Measurements from ENCODE around the gene FREY1.

The FREY1 gene

DNA sequence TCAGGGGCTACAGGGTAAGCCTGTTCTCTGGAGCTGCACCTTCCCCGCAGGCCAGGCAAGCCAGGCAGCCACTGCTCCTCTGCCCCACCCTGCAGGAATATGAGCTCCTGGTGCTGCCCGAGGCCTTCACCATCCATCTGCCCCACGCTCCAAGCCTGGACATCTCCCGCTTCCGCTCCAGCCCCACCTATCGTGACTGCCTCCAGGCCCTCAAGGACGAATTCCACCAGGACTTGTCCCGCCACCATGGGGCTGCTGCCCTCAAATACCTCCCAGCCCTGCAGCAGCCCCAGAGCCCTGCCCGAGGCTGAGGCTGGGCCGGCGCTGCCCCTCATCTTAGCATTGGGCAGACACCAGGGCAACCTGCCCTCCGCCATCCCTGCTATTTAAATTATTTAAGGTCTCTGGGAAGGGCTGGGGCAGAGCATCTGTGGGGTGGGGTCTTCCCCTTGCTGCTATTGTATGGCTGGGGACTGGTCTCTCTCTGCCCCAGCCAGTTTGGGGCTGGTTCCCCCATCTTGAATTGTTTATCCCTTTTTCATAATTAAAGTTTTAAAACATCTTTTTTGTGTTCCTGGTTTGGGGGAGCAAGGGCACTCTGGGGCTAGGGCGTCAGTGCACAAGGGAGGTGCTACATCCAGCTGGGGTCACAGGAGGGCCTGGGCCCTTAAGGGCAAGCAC is 21.6 kb upstream of the FREY1 start:
- no peak for DNase-seq (ENCODE audit: low read depth, low spot score)

DNA sequence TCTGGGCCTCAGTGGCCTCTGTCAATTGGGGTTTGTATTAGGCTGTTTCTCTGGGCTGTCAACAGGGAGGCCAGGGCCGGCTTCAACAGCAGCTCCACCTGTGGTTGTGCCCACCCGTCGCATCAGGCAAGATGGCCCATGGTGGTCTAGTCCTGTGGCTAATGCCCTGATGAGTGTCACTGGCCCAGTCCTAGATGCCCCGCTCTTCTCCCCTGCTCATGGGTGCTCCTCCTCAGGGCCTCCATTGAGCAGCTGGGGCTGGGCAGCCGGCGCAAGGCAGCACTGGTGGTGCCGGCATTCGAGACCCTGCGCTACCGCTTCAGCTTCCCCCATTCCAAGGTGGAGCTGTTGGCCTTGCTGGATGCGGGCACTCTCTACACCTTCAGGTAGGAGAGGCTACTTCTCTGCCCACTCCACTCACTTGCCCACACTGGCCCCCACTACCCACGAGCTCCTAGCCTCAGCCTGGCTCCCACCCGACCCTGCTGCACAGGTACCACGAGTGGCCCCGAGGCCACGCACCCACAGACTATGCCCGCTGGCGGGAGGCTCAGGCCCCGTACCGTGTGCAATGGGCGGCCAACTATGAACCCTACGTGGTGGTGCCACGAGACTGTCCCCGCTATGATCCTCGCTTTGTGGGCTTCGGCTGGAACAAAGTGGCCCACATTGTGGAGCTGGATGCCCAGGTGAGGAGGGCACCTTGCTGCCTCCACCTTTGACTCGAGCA is 20.8 kb upstream of the FREY1 start:
- DNase-seq (ENCODE audit: low read depth, low spot score), result no peak

DNA sequence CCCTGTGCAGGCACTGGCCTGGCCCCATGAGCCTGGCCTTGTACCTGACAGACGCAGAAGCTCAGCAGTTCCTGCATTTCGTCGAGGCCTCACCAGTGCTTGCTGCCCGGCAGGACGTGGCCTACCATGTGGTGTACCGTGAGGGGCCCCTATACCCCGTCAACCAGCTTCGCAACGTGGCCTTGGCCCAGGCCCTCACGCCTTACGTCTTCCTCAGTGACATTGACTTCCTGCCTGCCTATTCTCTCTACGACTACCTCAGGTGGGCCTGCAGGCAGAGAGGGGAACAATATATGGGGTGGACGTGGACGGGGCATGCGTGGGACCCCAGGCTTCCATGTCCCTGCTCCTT is 20.2 kb upstream of the FREY1 start:
- no peak for DNase-seq (ENCODE audit: low read depth, low spot score)

DNA sequence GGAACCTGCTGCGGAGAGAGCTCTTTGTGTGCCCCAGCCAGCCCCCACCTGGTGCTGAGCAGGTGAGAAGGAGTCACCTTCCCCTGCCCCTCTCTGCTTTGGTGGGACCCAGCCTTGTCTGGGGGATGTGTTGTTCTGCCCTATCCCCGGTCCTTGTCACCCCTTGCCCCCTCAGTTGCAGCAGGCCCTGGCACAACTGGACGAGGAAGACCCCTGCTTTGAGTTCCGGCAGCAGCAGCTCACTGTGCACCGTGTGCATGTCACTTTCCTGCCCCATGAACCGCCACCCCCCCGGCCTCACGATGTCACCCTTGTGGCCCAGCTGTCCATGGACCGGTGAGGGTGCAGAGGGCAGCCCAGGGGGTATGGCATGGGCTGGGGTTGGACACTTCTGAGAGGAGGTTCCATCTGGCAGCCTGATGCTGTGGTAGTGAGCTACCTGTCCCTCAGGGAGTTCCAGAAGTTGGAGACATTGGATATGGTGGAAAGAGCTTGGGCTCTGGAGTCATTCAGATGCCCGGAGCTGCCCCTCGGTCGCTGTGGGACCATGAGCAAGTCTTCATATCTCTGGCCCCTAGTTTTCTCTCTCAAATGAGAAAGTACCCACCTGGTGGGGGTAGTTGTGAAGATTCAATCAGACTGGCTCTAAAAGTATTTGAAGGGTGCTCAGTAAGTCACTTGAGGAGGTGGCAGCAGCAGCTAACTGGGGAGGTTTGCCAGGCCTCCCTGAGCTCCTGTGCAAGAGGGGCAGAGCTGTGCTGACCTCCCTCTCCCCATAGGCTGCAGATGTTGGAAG is 19.7 kb upstream of the FREY1 start:
- no peak for DNase-seq (ENCODE audit: low read depth, low spot score)

DNA sequence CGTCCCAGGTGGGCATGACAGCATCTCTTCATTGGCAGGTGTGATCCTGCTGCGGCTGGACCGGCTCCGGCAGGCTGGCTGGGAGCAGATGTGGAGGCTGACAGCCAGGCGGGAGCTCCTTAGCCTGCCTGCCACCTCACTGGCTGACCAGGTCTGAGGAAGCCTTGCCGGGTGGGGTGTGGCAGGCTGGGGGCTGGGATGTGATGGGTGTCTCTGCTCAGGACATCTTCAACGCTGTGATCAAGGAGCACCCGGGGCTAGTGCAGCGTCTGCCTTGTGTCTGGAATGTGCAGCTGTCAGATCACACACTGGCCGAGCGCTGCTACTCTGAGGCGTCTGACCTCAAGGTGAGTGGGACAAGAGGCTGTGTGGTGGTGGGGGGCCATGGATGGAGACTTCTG is 18.9 kb upstream of the FREY1 start:
- DNase-seq (ENCODE audit: low read depth, low spot score), result no peak

DNA sequence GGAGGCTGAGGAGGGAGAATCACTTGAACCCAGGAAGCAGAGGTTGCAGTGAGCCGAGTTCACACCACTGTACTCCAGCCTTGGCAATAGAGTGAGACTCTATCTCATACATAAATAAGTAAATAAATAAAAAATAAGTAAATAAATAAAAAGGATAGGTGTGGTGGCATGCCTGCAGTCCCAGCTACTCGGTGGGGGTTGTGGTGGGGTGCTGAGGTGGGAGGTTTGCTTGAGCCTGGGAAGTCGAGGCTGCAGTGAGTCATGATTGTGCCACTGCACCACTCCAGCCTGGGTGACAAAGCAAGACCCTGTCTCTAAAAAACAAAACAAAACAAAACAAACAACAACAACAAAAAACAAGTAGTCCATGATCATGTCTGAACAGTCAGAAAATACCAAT is 18.5 kb upstream of the FREY1 start:
- DNase-seq (ENCODE audit: low read depth, low spot score), result no peak

DNA sequence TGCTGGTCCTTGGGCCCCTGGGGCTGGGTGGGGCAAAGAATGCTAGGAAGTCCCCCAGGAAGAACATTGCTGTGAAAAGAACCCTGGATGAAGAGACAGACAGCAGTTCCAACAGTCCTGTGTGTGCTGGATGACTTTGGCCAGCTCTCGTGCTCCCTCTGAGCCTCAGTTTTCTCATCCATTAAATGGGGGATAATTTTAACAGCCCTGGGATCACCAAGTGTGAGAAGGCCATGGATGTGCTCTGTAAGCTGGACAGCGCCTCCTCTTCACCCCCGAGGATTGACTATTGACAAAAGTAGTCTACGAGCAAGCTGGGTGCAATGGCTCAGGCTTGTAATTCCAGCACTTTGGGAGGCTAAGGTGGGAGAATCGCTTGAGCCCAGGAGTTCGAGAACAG is 17.9 kb upstream of the FREY1 start:
- no peak for DNase-seq (ENCODE audit: low read depth, low spot score)

DNA sequence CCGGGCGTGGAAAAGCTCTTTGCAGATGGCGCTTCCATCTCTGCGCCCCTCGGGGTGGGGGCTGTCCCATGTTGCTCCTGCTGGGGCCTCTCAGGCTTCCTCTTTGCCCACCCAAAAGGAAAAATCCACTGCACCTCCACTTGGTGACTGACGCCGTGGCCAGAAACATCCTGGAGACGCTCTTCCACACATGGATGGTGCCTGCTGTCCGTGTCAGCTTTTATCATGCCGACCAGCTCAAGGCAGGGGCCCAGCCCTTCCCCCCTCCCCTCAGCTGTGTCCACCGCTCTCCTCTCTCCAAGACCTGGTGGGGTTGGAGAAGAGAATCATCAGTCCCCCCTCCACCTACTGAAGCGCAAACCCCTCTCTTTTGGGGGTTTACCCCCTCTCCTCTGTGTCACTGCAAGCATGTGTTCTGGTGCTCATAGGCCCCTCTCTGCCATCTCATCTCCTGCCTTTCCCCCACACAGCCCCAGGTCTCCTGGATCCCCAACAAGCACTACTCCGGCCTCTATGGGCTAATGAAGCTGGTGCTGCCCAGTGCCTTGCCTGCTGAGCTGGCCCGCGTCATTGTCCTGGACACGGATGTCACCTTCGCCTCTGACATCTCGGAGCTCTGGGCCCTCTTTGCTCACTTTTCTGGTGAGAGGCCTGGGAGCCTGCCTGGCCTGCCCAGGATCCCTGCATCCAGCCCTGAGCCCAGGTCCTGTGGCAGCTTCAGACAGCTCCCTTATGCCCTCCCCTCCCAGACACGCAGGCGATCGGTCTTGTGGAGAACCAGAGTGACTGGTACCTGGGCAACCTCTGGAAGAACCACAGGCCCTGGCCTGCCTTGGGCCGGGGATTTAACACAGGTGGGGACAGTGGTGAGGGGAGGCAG is 17.2 kb upstream of the FREY1 start:
- no peak for DNase-seq (ENCODE audit: low read depth, low spot score)

DNA sequence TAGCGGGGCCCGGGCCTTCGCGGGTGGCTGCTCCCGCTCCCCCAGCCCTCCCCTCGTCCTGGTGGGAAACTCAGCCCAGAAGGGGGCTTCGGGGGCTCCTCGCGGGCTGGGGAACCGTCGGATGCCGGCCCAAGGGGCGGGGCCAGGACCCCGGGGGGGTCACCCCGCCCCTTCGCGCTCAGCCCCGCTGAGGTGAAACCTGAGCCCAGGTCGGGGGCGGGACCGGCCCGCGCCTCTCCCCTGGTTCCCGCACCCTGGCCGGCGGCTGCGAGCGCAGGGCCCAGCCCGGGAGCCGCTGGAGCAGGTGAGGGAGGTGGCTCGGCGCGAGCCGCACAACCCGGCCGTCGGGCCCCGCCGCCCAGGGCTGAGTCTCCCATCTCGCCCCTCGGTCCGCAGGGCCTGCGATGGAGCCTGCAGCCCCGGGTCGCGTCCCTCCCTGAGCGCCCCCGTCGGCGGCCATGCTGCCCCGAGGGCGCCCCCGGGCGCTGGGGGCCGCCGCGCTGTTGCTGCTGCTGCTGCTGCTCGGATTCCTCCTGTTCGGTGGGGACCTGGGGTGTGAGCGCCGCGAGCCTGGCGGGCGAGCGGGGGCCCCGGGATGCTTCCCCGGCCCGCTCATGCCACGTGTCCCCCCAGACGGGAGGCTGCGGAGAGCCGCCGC is 15.5 kb upstream of the FREY1 start, which contains the start of gene LARGE2:
Gene LARGE2, plus strand, starts transcription at position 232 of the 658 bp plus-strand sequence. Its CDS starts 227 bp downstream, at position 459.
- no peak for DNase-seq (ENCODE audit: low read depth, low spot score)

DNA sequence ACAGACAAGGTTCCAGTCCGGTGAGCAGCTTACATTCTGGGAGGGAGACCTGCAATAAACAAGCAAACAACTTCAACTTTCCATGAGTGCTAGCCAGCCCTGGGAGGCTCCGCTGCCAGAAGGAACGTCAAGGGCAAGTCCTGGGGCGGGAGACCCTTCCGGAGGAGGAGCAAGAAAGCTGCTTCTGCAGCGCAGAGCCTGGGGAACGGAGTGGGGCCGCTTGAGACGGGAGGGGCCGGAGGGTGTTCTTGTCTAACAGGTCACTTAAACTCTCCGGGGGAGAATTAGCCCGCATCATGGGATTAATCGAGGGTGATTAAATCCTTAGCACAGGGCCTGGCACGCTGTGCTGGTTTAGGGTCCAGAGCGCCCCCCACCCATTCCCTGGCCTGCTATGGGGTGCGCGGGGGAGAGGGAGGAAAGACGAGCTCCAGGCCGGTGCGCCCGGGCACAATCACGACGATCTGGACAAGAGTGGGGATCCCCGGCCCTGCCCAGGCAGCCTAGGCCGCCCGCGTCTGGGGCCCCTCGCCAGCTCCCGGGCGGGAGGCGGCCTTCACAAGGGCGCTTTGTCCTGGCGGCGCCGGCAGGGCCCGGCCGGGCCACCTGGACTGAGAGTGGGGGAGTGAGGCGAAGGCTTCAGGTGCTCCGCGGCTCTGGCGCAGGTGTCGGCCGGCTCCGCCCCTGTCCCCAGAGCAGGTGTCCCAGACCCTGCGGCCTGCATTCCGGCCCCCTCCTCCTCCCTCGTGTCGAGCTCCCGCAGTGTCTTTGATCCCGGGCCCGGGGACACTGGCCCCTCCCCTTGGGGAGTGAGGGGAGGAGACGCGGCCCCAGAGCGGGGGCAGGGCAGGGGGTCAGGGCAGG is 14.7 kb upstream of the FREY1 start:
- DNase-seq (ENCODE audit: low read depth, low spot score), result no peak

DNA sequence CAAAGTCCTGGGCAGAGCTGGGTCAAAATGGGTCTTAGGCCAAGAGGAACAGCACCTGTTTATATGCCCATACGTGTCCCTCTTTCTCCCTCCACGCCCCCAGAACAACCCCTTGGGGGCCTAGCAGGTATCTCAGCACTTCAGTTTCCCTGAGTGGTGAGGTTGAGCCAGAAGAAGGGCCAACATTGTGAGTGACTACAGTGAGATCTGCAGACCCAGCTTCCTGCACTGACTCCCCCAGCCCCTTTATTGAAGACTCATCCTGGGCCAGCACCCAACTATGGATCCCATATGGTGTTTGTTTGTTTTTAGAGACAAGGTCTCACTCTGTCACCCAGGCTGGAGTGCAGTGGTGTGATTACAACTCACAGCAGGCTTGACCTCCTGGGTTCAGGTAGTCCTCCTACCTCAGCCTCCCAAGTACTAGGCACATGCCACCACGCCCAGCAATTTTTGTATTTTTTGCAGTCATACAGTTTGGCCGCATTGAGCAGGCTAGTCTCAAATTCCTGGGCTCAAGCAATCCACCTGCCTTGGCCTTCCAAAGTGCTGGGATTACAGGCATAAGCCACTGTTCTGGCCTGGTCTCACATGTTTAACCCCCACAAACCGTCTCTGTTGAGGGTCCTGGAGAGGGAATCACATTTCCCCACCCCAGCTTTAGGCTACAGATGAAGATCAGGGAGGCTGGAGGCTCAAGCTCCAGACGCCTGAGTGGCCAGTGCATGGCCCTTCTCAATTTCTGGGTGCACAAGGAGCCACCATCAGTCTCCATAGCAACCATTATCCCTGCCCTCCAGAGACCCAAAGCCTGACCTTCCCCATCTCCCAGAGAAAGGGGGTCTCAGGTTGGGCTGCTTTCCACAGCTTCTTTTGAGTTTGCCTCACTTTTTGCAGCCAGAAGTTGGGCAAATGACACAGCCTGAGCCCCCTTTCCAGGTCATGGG is 13.7 kb upstream of the FREY1 start:
- no peak for DNase-seq (ENCODE audit: low read depth, low spot score)

DNA sequence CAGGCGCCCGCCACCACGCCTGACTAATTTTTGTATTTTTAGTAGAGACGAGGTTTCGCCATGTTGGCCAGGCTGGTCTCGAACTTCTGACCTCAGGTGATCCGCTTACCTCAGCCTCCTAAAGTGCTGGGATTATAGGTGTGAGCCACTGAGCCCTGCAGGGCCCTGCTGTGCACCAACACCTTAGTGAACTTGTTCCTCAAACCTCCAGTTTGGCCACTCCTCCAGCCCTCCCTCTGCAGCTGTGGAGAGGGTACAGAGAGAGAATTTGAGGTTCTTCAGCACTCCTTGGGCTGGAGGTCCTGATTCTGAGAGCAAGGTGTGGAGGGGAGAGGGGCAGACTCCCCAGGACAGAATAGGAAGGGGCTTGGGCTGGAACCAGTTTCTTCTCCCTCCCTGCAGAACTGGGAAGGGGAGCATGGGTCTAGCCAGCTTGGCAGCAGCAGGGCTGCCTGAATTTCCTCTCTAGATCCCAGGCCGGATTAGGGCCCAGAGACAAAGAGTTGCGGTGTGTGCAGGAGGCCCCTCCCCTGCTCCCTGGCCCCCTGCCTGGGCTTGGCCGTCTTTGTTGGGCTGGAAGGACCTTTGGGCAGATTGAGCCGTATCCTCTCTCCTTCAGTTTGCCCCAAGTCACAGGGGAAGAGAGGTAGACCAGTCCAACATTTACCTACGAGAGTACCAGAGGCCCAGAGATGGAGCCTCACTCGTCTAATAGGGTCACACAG is 12.9 kb upstream of the FREY1 start:
- no peak for DNase-seq (ENCODE audit: low read depth, low spot score)

DNA sequence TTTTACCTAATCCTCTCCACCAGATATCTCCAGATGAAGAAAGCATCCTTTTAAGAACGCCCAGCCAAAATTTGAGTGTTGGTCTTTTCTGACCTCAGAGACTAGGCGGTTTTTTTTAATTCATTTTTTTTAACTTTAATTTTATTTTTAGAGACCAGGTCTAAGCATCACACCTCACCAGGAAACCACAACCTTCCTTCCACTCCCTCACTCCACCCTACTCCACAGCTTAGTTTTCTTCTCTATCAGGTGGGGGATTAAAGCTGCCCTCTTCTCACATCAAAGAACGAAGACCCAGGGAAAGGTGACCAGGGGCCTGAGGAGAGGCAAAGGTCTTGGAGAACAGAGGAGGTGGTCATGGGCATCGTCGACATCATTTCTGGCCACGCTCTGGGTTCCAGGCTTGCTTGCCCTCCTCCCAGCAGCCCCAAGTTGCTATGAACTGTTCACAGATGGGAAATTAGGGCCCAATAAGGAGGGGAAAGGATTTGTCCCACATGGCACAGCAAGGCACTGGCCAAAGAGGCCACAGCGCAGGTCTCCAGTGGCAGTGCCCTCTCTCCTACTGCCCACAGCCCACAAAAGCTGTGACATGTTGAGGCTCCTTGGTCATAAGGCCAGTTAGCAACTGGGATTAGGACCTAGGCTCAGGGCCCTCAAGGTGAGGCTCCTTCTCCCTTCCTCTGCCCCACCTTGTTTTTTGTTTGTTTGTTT is 12.0 kb upstream of the FREY1 start:
- DNase-seq (ENCODE audit: low read depth, low spot score), result no peak

DNA sequence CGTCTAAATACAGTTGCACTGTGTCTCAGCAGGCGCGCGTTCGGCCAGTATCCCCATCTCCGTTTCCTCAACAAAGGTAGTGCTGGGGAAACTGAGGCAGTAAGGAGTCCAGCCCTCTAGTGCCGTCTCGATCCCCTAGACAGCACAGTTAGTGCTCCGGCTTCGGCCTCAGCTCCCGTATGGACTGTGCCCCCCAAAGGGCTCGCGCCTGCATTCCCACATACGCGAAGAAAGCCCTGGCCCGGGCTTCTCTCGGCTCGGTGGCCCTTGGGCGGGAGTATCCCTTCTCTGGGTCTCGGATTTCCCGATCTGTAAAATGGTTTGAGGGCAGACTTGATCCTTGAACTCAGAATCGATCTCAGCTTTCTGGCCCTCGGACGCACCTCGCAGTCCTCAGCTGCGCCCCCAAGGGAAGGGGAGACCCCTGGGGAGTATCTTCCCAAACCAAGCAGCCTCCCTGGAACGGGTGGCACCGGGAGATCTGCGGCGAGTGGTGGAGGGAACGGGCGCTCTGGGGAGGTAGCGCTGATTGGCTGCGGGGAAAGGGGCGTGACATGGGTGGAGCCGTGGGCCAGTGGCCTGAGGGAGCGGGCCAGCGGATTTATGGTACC is 11.4 kb upstream of the FREY1 start:
- DNase-seq (ENCODE audit: low read depth, low spot score), result no peak

DNA sequence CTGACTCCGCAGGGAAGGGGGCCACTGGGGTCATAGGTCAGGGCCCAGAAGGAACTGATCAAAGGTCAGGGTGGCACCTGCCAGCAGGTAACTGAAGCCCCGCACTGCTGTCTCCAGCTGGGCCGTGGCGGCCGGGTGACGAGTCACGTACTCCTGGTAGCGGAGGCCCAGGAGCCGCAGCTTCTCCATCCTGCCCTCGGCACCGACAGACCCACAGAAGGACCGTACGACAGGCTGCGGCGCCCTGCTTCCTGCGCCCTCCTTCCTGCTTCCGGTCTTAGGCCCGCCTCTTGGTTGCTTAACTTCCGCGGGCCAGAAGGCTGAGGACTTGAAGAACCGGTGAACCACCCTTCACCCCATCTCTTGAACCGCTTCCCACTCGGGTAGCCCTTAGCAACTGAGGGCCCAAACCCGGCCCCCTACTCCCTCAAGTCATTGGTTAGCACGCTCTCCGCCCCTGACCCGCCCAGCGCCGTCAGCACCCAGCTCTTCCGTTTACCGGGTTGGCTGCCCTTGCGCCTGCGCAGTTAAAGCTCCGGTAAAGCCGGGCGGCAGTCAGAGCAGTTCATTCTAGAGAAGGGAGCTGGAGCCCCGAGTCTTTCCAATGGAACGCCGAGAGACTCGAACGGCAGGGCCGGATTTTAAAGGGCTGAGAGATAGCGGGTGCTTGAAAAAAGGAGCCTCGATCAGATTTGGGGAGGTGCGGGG is 10.7 kb upstream of the FREY1 start, which contains the start of gene PEX16:
Gene PEX16, minus strand, starts transcription at position 255 of the 708 bp plus-strand sequence. Its CDS starts 66 bp downstream, at position 189.
- peak; percentile 98 for DNase-seq (ENCODE audit: low read depth, low spot score)

DNA sequence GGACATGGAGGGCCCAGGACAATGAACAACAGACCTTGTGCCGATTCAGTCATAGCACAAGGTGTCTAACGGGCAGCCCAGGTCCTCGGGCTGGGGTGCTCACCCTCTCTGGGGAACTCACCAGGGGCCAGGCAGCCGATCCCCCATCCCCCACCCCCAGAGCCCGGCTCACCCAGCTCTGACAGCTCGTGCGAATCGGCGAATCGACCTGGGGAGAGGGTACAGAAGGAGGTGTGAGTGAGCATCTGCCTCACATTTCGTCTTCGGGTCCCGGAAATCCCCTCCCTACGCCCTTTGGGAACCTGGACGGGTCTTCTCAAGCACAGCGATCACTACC is 10.2 kb upstream of the FREY1 start:
- no peak for DNase-seq (ENCODE audit: low read depth, low spot score)

DNA sequence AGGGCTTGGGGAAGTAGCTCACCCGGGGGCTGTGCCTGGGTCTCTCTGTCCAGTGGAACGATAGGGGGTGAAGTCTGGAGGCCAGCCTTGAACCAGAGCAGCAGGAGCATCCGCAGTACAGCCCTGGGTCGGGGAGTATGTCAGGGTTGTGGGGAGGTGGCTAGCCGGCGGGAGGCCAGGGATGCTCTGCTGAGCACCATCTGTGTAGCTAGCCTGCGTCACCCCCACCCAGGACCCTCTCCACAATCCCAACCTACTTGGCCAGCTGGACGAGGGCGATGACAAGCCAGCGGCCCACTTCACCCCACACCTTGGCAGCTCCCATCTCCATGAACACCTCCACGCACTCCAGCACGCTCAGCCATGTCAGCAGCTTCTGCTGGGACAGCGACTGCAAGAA is 8.4 kb upstream of the FREY1 start:
- DNase-seq (ENCODE audit: low read depth, low spot score), result no peak

Data from smooth muscle cell of the brain vasculature (primary cell).